Stimulated activated CD8-positive, alpha-beta memory T cell treated with anti-CD3 and anti-CD28 coated beads, Interleukin-12 subunit alpha, Interleukin-12 subunit beta, amount 100 ng/mL, for 24 hours (primary cell): ENCODE results near the gene ABT1.
"Not testable (repeated sequence)": the region's sequence is repeated elsewhere in the genome, so short reads cannot be mapped to it uniquely, and the experiment has no call there.

Experiments used
- DNase-seq: peaks from one replicate; pipeline ENCODE4 v3.0.0-alpha.2; 2020; ENCODE audit errors: extremely low read depth

ABT1 gene

GRCh38 chr6:26596579-26597388 is at the start of gene ABT1:
TSS of gene ABT1 (plus strand) at chr6:26596953. CDS start at chr6:26596983, 30 bp downstream.
- peak; percentile 93 for DNase-seq

GRCh38 chr6:26547363-26547762 is 49.4 kb upstream of the ABT1 start:
- not testable (repeated sequence) for DNase-seq

DNA sequence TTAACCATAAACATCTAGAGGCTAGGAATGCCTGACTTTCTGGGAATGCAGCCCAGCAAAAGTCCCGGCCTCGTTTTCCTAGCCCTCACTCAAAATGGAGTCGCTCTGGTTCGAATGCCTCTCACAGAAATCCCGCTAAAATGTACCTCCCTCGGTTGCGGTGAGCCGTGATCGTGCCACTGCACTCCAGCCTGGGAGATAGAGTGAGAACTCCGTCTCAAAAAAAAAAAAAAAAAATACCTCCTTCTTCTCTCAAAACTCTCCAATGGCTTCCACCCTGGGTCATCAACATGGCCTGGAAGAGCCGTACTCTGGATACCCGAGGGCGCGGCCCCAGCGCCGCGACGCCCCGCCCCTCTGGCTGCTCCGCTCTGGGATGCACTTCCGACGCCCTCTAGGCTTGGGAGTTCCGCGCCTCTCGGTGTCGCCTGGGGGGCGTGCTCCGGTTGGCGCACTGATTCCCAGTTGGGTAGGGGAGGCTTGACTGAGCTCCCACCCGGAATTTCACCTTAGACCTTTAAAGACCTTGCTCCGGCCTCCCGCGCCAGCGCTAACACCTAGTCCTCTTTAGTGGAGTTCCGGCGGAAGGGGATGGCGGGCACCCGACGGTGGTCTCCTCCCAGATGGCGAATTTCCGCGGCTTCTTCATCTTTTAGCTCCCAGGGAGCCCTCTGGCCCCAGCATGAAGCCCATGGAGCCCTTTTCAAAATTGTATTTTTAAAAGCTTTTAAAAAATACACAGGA is 46.3 kb upstream of the ABT1 start:
- DNase-seq: no peak

- no peak for DNase-seq
These were observed 44.5 kb upstream of the ABT1 start for GRCh38 chr6:26552205-26552604.

DNA sequence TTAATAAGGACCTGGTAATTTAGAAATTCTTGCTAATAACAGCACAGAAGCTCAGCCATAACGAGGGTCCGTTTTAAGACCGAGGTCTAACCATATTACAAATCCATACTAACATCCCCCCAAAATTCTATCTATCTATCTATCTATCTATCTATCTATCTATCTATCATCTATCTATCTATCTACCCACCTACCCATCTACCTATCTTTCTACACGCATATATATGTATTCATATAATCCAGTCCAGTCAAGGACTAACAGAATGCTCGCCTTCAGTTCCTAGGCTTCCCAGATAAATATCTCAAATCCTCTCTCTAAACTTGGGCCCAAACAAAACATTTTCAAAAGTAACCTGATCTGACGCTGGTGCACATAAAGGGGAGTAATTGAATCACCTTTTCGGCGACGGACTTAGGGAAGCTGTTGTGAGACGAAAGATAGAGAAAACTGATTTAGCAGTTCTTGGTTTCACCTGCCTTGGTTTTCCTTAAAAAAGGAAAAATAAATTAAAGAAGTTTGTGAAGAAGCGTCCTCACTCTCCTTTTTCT is 44.0 kb upstream of the ABT1 start:
- no peak for DNase-seq

DNA sequence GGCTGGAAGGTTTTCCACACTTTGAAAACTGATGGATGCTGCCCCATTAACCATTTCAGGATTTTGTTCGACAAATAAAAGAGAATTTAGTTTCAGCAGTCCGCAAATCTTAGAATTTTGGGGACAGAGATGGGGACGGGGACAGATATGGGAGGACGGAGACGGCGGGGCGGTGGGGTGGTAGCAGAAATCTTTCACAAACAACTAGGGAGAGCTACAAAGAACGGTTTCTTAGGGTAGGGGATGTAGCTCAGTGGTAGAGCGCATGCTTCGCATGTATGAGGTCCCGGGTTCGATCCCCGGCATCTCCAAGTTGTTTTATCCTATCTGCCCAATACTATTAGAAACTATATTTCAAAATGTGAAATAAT is 43.5 kb upstream of the ABT1 start:
- DNase-seq: no peak

- no peak for DNase-seq
These were observed 42.9 kb upstream of the ABT1 start for GRCh38 chr6:26553635-26554446.

DNA sequence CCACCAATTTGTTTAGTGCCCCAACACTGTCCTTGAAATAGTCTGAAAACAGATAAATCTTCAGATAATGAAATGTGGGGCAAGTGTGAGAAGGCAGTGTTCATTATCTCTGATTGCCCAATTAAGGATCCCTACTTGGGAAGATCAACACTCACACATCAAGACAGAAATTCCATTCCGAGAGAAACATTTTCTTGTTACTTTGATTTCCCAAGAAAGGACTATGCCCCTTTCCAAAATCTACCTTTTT is 42.4 kb upstream of the ABT1 start:
- no peak for DNase-seq

DNA sequence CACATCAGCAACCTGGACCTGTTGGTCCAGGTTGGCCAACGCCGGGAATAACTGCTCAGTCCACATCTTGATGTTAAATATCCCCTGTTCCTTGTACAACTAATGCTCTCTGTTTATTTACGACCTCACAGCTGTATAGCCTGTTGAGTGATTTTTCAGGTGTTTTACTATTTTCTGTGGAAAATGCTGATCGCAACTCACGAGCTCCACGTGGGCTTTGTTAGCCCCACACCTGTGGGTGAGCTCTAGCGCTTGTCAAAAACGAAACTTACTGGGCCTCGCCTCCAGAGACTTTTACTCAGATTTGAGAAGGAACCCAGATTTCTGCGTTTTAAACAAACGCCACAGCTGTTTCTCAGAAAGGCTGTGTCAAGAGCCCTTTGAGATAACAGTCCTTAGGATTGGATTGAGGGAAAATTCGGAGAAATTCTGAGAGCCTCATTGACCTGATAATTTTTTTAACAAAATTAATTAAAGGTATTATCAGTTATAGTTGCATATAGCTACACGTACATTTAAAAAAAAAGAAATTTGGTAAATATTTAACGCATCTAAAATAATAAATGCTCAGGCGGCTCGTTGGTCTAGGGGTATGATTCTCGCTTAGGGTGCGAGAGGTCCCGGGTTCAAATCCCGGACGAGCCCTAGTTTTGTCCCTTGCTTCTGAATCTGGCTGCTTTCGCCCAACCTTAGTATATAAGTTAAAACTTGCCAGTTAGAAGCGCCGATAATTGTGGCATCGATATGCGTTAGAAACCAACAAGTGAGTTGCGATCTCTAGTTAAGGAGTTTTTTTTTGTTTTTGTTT is 41.9 kb upstream of the ABT1 start:
- DNase-seq: no peak

GRCh38 chr6:26555505-26556262 is 41.1 kb upstream of the ABT1 start:
- no peak for DNase-seq

- DNase-seq: no peak
These were observed 40.3 kb upstream of the ABT1 start for GRCh38 chr6:26556263-26557070.

DNA sequence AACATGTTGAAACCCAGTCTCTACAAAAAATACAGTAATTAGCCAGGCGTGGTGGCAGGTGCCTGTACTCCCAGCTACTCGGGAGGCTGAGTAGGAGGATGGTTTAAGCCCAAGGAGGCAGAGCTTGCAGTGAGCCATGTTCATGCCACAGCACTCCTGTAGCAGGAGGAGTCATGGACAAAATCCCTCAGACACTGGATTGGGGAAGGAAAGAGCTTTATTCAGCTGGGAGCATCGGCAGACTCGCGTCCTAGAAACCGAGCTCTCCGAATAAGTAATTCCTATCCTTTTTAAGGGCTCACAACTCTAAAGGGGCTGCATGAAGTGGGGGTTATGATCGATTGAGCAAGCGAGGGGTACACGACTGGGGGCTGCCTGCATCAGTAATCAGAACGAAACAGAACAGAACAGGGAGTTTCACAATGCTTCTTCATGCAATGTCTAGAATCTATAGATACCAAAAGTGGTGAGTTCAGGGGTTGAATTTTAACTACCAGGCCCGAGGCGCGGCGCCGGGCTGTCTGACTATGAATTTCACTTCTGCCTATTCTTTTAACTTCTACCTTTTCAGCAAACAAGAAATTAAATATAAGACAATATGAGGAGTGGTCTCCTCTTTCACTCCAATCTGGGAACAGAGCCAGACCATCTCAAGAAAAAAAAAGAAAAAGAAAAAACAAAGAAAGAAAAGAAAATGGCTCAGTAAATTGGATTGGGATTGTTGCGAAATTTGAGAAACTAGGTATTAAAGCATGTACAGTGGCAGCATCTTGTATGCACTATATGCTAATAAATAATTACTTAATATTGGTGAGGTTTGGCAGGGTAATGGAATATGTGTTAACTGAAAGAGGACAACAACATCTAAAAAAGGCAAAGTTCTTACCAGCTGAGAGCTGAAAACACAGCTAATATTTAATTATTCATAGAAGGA is 35.0 kb upstream of the ABT1 start:
- no peak for DNase-seq

DNA sequence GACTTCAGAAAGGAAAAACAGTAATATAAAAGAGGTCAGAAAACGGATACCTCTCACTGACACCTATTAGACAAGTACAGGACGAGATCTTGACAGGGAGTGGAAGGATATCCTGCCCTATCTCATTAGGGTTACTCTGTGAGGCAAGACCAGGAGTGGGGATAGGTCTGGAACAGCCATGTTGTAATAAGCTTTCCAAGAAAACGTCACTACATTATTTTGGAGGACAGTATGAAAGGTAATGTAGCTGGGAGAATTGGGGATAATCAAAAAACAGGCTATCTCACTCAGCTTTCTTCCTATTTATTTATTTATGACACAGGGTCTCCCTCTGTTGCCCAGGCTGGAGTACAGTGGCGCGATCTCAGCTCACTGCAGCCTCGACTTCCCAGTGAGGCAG is 33.3 kb upstream of the ABT1 start:
- no peak for DNase-seq

- DNase-seq: peak; percentile 80
These were observed 27.9 kb upstream of the ABT1 start for GRCh38 chr6:26568601-26569432.

DNA sequence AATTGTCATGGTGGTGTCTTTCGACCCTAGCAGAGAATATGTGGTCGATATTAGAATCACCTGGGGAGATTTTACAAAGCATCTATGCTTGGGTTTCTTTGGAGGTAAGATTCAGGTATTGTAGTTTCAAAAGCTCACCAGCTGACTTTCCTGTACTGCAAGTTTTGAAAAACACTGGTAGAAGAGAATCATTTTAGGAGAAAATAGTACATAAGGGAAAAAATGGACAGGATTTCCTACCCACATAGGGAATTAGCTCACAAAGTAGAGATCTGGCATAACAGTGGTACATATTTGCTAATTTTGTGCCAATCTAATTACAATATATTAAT is 27.4 kb upstream of the ABT1 start:
- DNase-seq: no peak

DNA sequence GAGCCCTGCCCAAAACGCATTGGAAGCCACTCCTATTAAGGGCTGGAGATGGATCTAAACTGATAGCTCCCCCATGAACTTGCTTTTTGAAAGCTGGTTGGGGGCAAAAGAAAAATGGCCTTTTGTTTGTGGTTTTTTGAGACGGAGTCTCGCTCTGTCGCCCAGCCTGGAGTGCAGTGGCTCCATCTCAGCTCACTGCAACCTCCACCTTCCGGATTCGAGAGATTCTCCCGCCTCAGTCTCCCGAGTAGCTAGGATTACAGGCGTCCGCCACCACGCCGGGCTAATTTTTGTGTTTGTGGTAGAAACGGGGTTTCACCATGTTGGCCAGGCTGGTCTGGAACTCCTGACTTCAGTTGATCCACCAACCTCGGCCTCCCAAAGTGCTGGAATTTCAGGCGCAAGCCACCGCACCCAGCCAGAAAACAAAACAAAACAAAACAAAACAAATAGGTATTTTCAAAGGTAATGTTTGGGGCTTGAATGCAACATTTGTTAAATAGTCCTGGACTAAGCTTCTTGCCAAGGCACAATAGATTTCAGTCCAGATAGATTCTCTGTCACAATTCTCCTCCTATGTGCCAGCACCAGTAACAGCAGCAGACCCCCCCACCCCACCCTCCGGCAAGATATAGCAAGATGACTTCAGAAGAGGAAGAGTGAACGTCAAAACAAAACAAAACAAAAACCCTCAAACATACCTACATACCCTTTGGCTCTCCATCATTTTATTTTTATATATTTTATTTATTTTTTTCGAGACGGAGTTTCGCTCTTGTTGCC is 26.5 kb upstream of the ABT1 start:
- DNase-seq: no peak

GRCh38 chr6:26571592-26572296 is 25.0 kb upstream of the ABT1 start:
- DNase-seq: no peak
